ENCODE measurements around the gene VILL. TPM values are rescaled to one million over a fixed set of nuclear protein-coding genes. Genes with fewer than 3 reads are reported as not detected.

Gene VILL
- total and polyA plus RNA-seq, 2 of the 8 experiments (the other 6 are each of a cell fraction or from before 2014, with no cell fraction given) = 4.1 to 4.2 TPM

DNA sequence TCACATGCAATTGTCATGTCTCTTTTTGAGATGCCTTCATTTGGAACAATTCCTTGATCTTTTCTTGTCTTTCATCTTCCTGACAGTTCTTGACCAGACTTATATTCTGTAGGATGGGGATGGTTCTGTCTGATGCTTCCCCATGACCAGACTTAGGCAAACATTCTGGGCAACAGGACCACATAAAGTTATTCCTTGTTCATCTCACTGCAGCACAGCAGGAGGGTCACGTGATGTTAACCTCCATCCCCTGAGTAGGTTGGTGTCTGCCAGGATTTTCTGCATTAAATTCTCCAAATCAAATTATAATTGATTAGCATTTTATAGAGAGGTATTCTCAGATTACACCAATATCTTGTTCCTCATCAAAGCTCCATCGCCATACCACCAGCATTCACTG lies 56.2 kb downstream of the VILL start (continued):
- TF ChIP-seq, protein P1, sequence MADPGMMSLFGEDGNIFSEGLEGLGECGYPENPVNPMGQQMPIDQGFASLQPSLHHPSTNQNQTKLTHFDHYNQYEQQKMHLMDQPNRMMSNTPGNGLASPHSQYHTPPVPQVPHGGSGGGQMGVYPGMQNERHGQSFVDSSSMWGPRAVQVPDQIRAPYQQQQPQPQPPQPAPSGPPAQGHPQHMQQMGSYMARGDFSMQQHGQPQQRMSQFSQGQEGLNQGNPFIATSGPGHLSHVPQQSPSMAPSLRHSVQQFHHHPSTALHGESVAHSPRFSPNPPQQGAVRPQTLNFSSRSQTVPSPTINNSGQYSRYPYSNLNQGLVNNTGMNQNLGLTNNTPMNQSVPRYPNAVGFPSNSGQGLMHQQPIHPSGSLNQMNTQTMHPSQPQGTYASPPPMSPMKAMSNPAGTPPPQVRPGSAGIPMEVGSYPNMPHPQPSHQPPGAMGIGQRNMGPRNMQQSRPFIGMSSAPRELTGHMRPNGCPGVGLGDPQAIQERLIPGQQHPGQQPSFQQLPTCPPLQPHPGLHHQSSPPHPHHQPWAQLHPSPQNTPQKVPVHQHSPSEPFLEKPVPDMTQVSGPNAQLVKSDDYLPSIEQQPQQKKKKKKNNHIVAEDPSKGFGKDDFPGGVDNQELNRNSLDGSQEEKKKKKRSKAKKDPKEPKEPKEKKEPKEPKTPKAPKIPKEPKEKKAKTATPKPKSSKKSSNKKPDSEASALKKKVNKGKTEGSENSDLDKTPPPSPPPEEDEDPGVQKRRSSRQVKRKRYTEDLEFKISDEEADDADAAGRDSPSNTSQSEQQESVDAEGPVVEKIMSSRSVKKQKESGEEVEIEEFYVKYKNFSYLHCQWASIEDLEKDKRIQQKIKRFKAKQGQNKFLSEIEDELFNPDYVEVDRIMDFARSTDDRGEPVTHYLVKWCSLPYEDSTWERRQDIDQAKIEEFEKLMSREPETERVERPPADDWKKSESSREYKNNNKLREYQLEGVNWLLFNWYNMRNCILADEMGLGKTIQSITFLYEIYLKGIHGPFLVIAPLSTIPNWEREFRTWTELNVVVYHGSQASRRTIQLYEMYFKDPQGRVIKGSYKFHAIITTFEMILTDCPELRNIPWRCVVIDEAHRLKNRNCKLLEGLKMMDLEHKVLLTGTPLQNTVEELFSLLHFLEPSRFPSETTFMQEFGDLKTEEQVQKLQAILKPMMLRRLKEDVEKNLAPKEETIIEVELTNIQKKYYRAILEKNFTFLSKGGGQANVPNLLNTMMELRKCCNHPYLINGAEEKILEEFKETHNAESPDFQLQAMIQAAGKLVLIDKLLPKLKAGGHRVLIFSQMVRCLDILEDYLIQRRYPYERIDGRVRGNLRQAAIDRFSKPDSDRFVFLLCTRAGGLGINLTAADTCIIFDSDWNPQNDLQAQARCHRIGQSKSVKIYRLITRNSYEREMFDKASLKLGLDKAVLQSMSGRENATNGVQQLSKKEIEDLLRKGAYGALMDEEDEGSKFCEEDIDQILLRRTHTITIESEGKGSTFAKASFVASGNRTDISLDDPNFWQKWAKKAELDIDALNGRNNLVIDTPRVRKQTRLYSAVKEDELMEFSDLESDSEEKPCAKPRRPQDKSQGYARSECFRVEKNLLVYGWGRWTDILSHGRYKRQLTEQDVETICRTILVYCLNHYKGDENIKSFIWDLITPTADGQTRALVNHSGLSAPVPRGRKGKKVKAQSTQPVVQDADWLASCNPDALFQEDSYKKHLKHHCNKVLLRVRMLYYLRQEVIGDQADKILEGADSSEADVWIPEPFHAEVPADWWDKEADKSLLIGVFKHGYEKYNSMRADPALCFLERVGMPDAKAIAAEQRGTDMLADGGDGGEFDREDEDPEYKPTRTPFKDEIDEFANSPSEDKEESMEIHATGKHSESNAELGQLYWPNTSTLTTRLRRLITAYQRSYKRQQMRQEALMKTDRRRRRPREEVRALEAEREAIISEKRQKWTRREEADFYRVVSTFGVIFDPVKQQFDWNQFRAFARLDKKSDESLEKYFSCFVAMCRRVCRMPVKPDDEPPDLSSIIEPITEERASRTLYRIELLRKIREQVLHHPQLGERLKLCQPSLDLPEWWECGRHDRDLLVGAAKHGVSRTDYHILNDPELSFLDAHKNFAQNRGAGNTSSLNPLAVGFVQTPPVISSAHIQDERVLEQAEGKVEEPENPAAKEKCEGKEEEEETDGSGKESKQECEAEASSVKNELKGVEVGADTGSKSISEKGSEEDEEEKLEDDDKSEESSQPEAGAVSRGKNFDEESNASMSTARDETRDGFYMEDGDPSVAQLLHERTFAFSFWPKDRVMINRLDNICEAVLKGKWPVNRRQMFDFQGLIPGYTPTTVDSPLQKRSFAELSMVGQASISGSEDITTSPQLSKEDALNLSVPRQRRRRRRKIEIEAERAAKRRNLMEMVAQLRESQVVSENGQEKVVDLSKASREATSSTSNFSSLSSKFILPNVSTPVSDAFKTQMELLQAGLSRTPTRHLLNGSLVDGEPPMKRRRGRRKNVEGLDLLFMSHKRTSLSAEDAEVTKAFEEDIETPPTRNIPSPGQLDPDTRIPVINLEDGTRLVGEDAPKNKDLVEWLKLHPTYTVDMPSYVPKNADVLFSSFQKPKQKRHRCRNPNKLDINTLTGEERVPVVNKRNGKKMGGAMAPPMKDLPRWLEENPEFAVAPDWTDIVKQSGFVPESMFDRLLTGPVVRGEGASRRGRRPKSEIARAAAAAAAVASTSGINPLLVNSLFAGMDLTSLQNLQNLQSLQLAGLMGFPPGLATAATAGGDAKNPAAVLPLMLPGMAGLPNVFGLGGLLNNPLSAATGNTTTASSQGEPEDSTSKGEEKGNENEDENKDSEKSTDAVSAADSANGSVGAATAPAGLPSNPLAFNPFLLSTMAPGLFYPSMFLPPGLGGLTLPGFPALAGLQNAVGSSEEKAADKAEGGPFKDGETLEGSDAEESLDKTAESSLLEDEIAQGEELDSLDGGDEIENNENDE (IDR thresholded peaks at IDR 0.05; ENCODE audit: insufficient replicate concordance, low read length) = no peak
- no peak for TF ChIP-seq RFX5 (IDR thresholded peaks at IDR 0.05; ENCODE audit: borderline replicate concordance, low read depth, low read length)
- TF ChIP-seq TCF12 (IDR thresholded peaks at IDR 0.05; ENCODE audit: low read depth, low read length) = no peak
- TF ChIP-seq KDM4A (IDR thresholded peaks at IDR 0.05; ENCODE audit: low read depth, low read length, severe bottlenecking) = no peak
- no peak for TF ChIP-seq NRF1 (IDR thresholded peaks at IDR 0.05; ENCODE audit: low read depth, low read length)
- TF ChIP-seq, protein P2, sequence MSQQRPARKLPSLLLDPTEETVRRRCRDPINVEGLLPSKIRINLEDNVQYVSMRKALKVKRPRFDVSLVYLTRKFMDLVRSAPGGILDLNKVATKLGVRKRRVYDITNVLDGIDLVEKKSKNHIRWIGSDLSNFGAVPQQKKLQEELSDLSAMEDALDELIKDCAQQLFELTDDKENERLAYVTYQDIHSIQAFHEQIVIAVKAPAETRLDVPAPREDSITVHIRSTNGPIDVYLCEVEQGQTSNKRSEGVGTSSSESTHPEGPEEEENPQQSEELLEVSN (IDR thresholded peaks at IDR 0.05) = no peak
- no peak for TF ChIP-seq SIX5 (IDR thresholded peaks at IDR 0.05; ENCODE audit: low read depth, low read length)
- TF ChIP-seq SP4 (IDR thresholded peaks at IDR 0.05; ENCODE audit: low read length) = no peak
- TF ChIP-seq ASH2L (IDR thresholded peaks at IDR 0.05; ENCODE audit: low read length) = no peak
- TF ChIP-seq HDAC2 (IDR thresholded peaks at IDR 0.05; ENCODE audit: borderline replicate concordance in 1 of 2, low read depth in 2 of 2, low read length in 2 of 2) = no peak
- TF ChIP-seq MAFK (IDR thresholded peaks at IDR 0.05; ENCODE audit: low read depth, low read length) = no peak
